ENCODE data around the gene CEP41.

DNA sequence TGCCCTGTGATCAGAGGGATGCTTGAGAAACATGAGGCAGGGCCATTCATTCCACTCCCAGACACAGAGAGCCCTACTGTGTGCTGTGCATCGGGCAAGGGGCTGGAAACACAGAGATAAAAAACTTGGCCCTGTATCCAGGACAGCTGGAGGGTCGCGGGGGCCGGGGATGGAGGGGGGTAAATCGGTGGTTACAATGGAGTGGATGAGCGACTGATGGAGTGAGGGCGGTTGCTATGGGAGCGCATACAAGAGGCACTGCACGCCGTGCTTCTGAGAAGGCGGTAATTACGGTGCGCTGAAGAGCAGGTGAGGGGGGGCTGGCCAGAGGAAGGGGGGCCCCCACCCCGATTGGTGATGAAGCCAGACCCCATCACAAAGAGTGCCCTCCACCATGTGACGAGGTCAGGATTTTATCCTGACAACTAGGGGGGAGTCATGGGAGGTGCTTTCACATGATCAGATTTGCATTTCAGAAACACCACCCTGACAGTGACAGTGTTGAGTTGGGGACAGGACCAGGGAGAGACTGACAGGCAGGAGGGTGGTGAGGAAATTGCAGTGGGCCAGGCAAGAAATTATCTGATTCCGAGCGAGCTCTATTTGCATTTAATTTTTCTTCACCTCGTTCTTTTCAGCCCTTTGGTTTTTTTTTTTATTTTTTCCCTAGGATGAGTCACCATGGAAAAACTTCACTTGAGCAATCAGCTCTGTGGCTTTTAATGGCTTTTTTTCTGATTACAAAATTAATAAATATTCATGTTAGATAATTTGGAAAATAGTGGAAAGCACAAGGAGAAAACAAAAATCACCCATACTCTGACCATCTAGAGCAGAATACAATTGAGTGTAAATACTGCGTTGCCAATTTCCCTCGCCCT lies 88.4 kb downstream of the CEP41 start:
- TF ChIP-seq, protein P1, sequence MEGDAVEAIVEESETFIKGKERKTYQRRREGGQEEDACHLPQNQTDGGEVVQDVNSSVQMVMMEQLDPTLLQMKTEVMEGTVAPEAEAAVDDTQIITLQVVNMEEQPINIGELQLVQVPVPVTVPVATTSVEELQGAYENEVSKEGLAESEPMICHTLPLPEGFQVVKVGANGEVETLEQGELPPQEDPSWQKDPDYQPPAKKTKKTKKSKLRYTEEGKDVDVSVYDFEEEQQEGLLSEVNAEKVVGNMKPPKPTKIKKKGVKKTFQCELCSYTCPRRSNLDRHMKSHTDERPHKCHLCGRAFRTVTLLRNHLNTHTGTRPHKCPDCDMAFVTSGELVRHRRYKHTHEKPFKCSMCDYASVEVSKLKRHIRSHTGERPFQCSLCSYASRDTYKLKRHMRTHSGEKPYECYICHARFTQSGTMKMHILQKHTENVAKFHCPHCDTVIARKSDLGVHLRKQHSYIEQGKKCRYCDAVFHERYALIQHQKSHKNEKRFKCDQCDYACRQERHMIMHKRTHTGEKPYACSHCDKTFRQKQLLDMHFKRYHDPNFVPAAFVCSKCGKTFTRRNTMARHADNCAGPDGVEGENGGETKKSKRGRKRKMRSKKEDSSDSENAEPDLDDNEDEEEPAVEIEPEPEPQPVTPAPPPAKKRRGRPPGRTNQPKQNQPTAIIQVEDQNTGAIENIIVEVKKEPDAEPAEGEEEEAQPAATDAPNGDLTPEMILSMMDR (IDR thresholded peaks at IDR 0.05; ENCODE audit: low read length), result no peak
- no peak for TF ChIP-seq EZH2 (IDR thresholded peaks at IDR 0.05; ENCODE audit: borderline replicate concordance, low read length)

Data from OCI-LY1 (cell line).